ENCODE results near the gene ORM2.

DNA sequence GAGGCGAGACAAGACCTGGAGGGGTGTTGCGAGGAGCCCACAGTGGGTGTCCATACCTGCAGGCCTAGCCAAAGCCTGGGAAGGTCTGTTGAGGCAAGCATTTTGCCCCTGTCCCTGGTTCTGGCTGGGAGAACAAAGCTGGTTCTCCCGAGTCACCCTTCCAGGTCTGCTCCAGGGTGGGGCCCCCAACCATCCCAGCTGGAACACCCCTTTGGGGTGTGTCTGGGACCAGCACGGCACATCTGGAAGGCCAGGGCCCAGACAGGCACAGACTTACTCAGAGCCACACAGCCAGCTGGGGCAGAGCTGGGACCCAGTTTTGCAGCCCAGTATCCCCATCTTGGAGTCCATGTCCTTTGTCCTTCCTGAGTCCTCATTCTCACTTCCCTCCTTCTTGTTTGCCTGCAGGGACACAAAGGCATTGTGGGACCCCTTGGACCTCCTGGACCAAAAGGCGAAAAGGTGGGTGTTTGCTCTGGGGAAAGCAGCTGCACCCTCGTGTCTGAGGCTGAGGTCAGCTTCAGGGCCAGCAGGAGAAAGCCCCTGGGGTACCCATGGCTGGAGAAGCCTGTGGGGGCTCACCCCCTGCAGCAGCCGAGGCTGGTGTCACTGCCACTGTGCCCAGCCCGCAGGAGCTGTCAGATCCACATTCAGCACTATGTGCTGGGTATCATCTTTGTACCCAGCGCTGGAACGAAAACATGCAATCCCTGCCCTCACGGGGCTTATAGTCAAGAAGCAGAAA is 45.2 kb upstream of the ORM2 start:
- TF ChIP-seq, protein P1, sequence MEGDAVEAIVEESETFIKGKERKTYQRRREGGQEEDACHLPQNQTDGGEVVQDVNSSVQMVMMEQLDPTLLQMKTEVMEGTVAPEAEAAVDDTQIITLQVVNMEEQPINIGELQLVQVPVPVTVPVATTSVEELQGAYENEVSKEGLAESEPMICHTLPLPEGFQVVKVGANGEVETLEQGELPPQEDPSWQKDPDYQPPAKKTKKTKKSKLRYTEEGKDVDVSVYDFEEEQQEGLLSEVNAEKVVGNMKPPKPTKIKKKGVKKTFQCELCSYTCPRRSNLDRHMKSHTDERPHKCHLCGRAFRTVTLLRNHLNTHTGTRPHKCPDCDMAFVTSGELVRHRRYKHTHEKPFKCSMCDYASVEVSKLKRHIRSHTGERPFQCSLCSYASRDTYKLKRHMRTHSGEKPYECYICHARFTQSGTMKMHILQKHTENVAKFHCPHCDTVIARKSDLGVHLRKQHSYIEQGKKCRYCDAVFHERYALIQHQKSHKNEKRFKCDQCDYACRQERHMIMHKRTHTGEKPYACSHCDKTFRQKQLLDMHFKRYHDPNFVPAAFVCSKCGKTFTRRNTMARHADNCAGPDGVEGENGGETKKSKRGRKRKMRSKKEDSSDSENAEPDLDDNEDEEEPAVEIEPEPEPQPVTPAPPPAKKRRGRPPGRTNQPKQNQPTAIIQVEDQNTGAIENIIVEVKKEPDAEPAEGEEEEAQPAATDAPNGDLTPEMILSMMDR (IDR thresholded peaks at IDR 0.05), result no peak
- TF ChIP-seq POLR2A (IDR thresholded peaks at IDR 0.05), result no peak

Data from tibial nerve (tissue), 3 donors.